Thyroid gland (tissue), 4 donors: ENCODE measurements around the gene UST.

Source experiments
- POLR2A ChIP-seq, 2 donors: fragments of 450-650 bp; IDR thresholded peaks; one replicate each; pipeline ENCODE4 v1.6.1; 2017; ENCODE audit warnings: antibody characterized with exemption in 2 of 2, mild to moderate bottlenecking in 2 of 2, moderate library complexity in 1 of 2
- TF ChIP-seq, protein P1 (sequence below), 6 experiments: fragments of 200-600 bp in 3 of 6; fragments of 450-650 bp in 3 of 6; sonication (generic) in 3 of 6; IDR thresholded peaks; one replicate each; pipeline ENCODE4 v1.5.1; 2016 to 2019; ENCODE audit warnings: antibody characterized with exemption in 6 of 6, mild to moderate bottlenecking in 2 of 6, inconsistent platforms in 1 of 6, moderate library complexity in 1 of 6

DNA sequence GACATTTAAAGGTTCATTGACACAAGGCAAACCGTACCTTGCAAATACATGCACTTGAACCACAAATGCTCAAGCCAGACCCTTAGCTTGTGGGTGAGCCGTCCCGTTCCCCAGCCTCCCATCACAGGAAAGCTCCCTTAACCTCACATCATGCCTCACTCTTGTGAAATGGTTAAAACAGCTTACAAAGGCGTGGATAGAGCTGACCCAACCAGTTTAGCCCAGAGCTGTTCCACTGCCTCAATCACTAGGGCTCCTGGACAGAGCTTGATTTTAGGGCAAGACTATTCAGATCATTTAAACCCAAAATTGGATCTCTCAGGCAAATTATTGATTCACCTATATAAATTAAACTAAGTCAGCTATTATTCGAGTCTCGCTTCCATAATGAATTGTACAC is 341.1 kb downstream of the UST start:
- peak in 1 of 2 donors; percentile 7 for TF ChIP-seq POLR2A (IDR thresholded peaks at IDR 0.05)
- TF ChIP-seq, protein P1, sequence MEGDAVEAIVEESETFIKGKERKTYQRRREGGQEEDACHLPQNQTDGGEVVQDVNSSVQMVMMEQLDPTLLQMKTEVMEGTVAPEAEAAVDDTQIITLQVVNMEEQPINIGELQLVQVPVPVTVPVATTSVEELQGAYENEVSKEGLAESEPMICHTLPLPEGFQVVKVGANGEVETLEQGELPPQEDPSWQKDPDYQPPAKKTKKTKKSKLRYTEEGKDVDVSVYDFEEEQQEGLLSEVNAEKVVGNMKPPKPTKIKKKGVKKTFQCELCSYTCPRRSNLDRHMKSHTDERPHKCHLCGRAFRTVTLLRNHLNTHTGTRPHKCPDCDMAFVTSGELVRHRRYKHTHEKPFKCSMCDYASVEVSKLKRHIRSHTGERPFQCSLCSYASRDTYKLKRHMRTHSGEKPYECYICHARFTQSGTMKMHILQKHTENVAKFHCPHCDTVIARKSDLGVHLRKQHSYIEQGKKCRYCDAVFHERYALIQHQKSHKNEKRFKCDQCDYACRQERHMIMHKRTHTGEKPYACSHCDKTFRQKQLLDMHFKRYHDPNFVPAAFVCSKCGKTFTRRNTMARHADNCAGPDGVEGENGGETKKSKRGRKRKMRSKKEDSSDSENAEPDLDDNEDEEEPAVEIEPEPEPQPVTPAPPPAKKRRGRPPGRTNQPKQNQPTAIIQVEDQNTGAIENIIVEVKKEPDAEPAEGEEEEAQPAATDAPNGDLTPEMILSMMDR (IDR thresholded peaks at IDR 0.05), result no peak
